ENCODE measurements around the gene PRF1. TPM values are rescaled to one million over a fixed set of nuclear protein-coding genes. Genes with fewer than 3 reads are reported as not detected.

PRF1 gene
- total RNA-seq, 1 donor from 2014 or later: not detected

- no peak overlapping the region for H3K4me3 Mint-ChIP-seq
- peaks cover 2% of the 10 kb centered on the region for H3K27me3 Mint-ChIP-seq
- no peak for TF ChIP-seq CTCF (conservative IDR thresholded peaks at IDR 0.05)
- no peak overlapping the region for H3K27ac Mint-ChIP-seq
- no peak for DNase-seq (ENCODE audit: extremely low spot score, unreplicated experiment)
- peaks cover 4% of the 10 kb centered on the region for H3K36me3 Mint-ChIP-seq
- no peaks in the 10 kb centered on the region for H3K9me3 Mint-ChIP-seq
- peaks cover 16% of the 10 kb centered on the region for H3K4me1 Mint-ChIP-seq (ENCODE audit: unreplicated experiment)
These were observed 35.8 kb downstream of the PRF1 start for GRCh38 chr10:70566515-70567290.

GRCh38 chr10:70565556-70566514 lies 36.7 kb downstream of the PRF1 start:
- Mint-ChIP-seq H3K27me3 (peaks cover 2% of the 10 kb centered on the region), H3K36me3 (peaks cover 4% of the 10 kb centered on the region)

GRCh38 chr10:70564901-70565351 lies 37.6 kb downstream of the PRF1 start:
- Mint-ChIP-seq H3K4me1 (ENCODE audit: unreplicated experiment) (peaks cover 27% of the 10 kb centered on the region), H3K9me3 (no peaks in the 10 kb centered on the region), H3K27me3 (peaks cover 2% of the 10 kb centered on the region), H3K4me3 (no peak overlapping the region), H3K27ac (no peak overlapping the region), H3K36me3 (peaks cover 4% of the 10 kb centered on the region)
- TF ChIP-seq CTCF (conservative IDR thresholded peaks at IDR 0.05): no peak
- DNase-seq (ENCODE audit: extremely low spot score, unreplicated experiment): no peak

More at GRCh38 chr10:70565556-70566514, 36.7 kb downstream of the PRF1 start:
- DNase-seq (ENCODE audit: extremely low spot score, unreplicated experiment): no peak
- no peak for TF ChIP-seq CTCF (conservative IDR thresholded peaks at IDR 0.05)
- Mint-ChIP-seq H3K4me1 (ENCODE audit: unreplicated experiment) (peaks cover 25% of the 10 kb centered on the region), H3K9me3 (no peaks in the 10 kb centered on the region), H3K4me3 (no peak overlapping the region), H3K27ac (no peak overlapping the region)

- H3K4me3 Mint-ChIP-seq: no peak overlapping the region
- no peaks in the 10 kb centered on the region for H3K9me3 Mint-ChIP-seq
- peaks cover 34% of the 10 kb centered on the region for H3K4me1 Mint-ChIP-seq (ENCODE audit: unreplicated experiment)
- H3K36me3 Mint-ChIP-seq: peaks cover under 1% of the 10 kb centered on the region
- no peak for DNase-seq (ENCODE audit: extremely low spot score, unreplicated experiment)
- no peak for TF ChIP-seq CTCF (conservative IDR thresholded peaks at IDR 0.05)
- no peak overlapping the region for H3K27ac Mint-ChIP-seq
- H3K27me3 Mint-ChIP-seq: peaks cover 5% of the 10 kb centered on the region
These were observed 38.3 kb downstream of the PRF1 start for GRCh38 chr10:70564113-70564725.

GRCh38 chr10:70563230-70563629 lies 39.3 kb downstream of the PRF1 start:
- no peak for DNase-seq (ENCODE audit: extremely low spot score, unreplicated experiment)
- TF ChIP-seq CTCF (conservative IDR thresholded peaks at IDR 0.05): no peak
- peaks cover 4% of the 10 kb centered on the region for H3K27me3 Mint-ChIP-seq
- H3K4me1 Mint-ChIP-seq (ENCODE audit: unreplicated experiment): peaks cover 44% of the 10 kb centered on the region
- H3K27ac Mint-ChIP-seq: no peak overlapping the region
- no peak overlapping the region for H3K4me3 Mint-ChIP-seq
- no peaks in the 10 kb centered on the region for H3K9me3 Mint-ChIP-seq
- H3K36me3 Mint-ChIP-seq: no peaks in the 10 kb centered on the region
